ENCODE results near the gene PRSS53. TPM values are rescaled to one million over a fixed set of nuclear protein-coding genes. Genes with fewer than 3 reads are reported as not detected.

The PRSS53 gene
- total and polyA plus RNA-seq, 2 experiments from 2014 or later: 0.36 to 2.7 TPM

GRCh38 chr16:31127182-31127581, 38.4 kb upstream of the PRSS53 start:
- ATAC-seq (no peak), DNase-seq (ENCODE audit: low spot score) (no peak)
- no peaks in the 10 kb centered on the region; the same call in none of the 2 replicates for H4K20me1 ChIP-seq (replicated peaks; ENCODE audit: insufficient read depth)
- H3K36me3 Mint-ChIP-seq (ENCODE audit: low read depth): peaks cover 37% of the 10 kb centered on the region
- peaks cover 20% of the 10 kb centered on the region for H3K4me1 Mint-ChIP-seq
- no peak overlapping the region for H3K4me3 ChIP-seq
- H3K9me3 Mint-ChIP-seq: peaks cover 2% of the 10 kb centered on the region; the same call in 1 of the 3 replicates
- no peak overlapping the region for H3K27ac Mint-ChIP-seq
- H3K4me1 ChIP-seq (ENCODE audit: insufficient read depth): peaks cover 13% of the 10 kb centered on the region; the same call in 1 of the 2 replicates
- H3K27ac ChIP-seq (ENCODE audit: low read depth): no peak overlapping the region
- no peak overlapping the region for H3K4me3 Mint-ChIP-seq
- H3K36me3 ChIP-seq (ENCODE audit: insufficient read depth): peaks cover 20% of the 10 kb centered on the region
- H3K27me3 Mint-ChIP-seq (ENCODE audit: insufficient read depth, low read depth, poor library complexity): peaks cover 9% of the 10 kb centered on the region
- H3K79me2 ChIP-seq (replicated peaks; ENCODE audit: insufficient read depth): no peaks in the 10 kb centered on the region
- no peak overlapping the region for H2AFZ ChIP-seq
- no peak overlapping the region for H3K4me2 ChIP-seq
- H3K9me2 ChIP-seq (ENCODE audit: insufficient read depth): no peaks in the 10 kb centered on the region
- TF ChIP-seq JUNB (IDR thresholded peaks at IDR 0.05; ENCODE audit: unreplicated experiment) (no peak), EZH2 (IDR thresholded peaks at IDR 0.05; ENCODE audit: low read depth, unreplicated experiment) (no peak), CREB1 (CRISPR knock-in tag; IDR thresholded peaks at IDR 0.05; ENCODE audit: low read depth) (no peak), REST (IDR thresholded peaks at IDR 0.05; ENCODE audit: unreplicated experiment) (no peak), ETS1 (IDR thresholded peaks at IDR 0.05) (no peak), EZH2phosphoT487 (IDR thresholded peaks at IDR 0.05; ENCODE audit: unreplicated experiment) (no peak), CTCF (conservative IDR thresholded peaks at IDR 0.05; ENCODE audit: low read depth in 2 of 2) (no peak), ZNF462 (CRISPR knock-in tag; IDR thresholded peaks at IDR 0.05) (no peak), ZNF114 (CRISPR knock-in tag; IDR thresholded peaks at IDR 0.05) (no peak)
- no peaks in the 10 kb centered on the region for H3K27me3 ChIP-seq (ENCODE audit: insufficient read depth)
- no peaks in the 10 kb centered on the region; the same call in 1 of the 2 replicates for H3F3A ChIP-seq (replicated peaks; ENCODE audit: low read depth)
